Fibroblast of villous mesenchyme (primary cell): Measurements from ENCODE around the gene FBXL4. TPM values are rescaled to one million over a fixed set of nuclear protein-coding genes. Genes with fewer than 3 reads are reported as not detected.

ENCODE experiments used
- DNase-seq: peaks from one replicate; pipeline ENCODE4 v3.0.0-alpha.2; 2010; ENCODE audit warnings: low read depth
- H3K4me3 ChIP-seq: 2 replicates; pipeline ENCODE4 v1.5.1; 2011; ENCODE audit warnings: low read depth, mild to moderate bottlenecking, low read length
- CTCF ChIP-seq: IDR thresholded peaks from 2 replicates; pipeline ENCODE4 v1.5.1; 2012; ENCODE audit warnings: low read depth, mild to moderate bottlenecking, low read length; ENCODE audit not compliant: insufficient read depth
- total RNA-seq: library from RNA; depleted of rRNA; stranded (reverse); fragments of >200 nt; gene quantifications from 2 replicates; pipeline ENCODE4 v1.2.3, GENCODE V29; 2012

Gene FBXL4
- total RNA-seq, 1 donor, result 19.0 TPM

- no peak for TF ChIP-seq CTCF
These were observed 47.0 kb downstream of the FBXL4 start for GRCh38 chr6:98900706-98901105.

DNA sequence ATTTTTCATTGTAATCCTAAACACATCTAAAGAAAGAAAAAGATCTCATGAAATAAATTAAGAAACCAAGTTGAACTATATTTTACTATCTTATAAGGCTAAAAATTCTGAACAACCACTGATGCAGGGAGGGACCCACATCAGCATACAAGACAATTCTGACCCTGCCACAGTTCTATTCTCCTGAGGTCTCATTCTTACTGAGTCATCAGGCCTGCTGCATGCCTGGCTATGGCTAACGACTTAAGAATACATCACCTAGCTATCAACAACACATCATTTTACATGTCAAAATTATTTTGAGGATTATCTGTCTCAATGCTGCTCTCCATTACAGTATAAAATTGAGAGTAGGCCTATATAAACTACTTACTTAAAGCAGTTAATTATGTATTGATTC is 52.9 kb downstream of the FBXL4 start:
- no peak overlapping the region for H3K4me3 ChIP-seq
- no peak for TF ChIP-seq CTCF
- DNase-seq, result peak; percentile 5

More at GRCh38 chr6:98900706-98901105, 47.0 kb downstream of the FBXL4 start:
- peak; percentile 14 for DNase-seq
- no peak overlapping the region for H3K4me3 ChIP-seq

DNA sequence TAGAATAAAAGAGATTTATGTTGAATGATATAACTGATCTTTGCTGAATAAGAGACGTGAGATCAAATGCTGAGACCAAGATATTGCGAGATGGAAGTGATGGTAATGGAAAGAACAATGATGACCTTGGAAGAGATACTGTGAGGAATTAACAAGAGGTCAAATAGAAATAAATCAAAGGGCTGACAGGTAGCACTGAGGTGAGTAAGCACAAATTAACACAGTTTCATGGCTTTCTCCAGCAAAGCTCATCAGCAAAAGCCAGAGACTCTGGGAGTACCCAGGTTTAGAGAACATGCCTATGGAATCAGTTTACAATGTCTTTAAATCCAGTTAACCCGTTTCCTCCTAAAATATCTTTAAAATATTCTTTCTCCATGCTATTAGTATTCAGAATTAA is 60.1 kb downstream of the FBXL4 start:
- H3K4me3 ChIP-seq, result no peak overlapping the region
- no peak for TF ChIP-seq CTCF
- no peak for DNase-seq

DNA sequence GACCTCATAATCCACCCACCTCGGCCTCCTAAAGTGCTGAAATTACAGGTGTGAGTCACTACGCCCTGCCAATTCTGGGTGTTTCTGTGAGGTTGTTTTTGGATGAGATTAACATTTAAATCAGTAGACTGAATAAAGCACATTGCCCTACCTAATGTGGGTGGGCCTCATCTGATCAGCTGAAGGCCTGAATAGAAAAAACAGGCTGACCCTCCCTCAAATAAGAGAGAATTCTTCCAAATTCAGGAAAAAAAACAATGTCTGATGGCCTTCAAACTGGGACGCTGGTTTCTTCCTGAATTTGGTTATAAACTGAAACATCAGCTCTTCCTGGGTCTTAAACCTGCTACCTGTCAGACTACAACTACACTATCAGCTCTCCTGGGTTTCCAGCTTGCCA is 62.4 kb downstream of the FBXL4 start:
- TF ChIP-seq CTCF, result no peak
- DNase-seq, result no peak
- no peak overlapping the region for H3K4me3 ChIP-seq

DNA sequence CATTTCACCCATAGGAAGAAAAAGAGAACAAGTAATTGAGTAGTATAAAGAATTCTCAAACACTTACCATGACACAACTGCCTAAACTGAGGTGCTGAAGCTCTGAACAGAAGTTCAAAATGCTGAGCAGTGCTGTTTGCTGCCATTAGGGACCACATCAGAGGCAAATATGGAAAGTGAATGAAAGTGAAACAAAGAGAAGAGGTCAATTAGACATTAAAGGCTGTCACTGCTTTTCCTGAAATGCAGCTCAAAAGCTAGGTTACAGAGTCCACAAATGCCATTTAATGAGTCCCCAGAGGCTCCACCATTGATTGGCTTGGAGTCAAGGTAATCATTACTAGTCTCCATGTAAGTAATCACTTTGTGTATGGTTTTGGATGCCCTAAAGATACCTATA is 67.3 kb downstream of the FBXL4 start:
- no peak for TF ChIP-seq CTCF
- no peak for DNase-seq
- no peak overlapping the region for H3K4me3 ChIP-seq

GRCh38 chr6:98877250-98877649 is 70.5 kb downstream of the FBXL4 start:
- H3K4me3 ChIP-seq, result no peak overlapping the region
- no peak for TF ChIP-seq CTCF
- peak; percentile 16 for DNase-seq

GRCh38 chr6:98875375-98875774 is 72.4 kb downstream of the FBXL4 start:
- no peak for TF ChIP-seq CTCF
- DNase-seq, result no peak
- no peak overlapping the region for H3K4me3 ChIP-seq
